Body of pancreas (tissue), 4 donors: ENCODE measurements around the gene CIAPIN1.

Source experiments
- POLR2A ChIP-seq, 3 donors: fragments of 450-650 bp; IDR thresholded peaks; one replicate each; pipeline ENCODE4 v1.6.1; 2016; ENCODE audit warnings: antibody characterized with exemption in 3 of 3, mild to moderate bottlenecking in 2 of 3
- TF ChIP-seq, protein P1 (sequence below), 7 experiments: fragments of 450-650 bp in 4 of 7; fragments of 200-600 bp in 3 of 7; sonication (generic) in 3 of 7; IDR thresholded peaks; one replicate each; pipeline ENCODE4 v1.5.1; 2016 to 2019; ENCODE audit warnings: antibody characterized with exemption in 7 of 7

DNA sequence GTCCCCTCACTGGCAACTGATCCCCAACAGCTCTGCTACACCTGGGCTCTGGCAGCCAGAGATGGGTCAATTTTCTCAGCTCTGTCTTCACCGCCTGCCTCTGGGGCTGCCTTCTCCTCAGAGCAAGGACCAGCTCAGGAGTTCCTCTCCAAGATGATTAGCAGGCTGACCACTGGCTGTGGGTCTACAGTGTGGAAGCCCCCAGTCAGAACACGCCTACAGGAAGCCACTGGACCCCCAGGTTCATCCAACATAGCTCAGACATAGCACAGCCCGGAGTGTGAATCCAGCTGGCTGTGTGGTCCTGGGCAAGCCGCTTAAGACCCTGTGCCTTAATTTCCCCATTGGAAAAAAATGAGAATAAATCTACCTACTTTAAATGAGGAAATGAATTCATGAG is 34.2 kb upstream of the CIAPIN1 start:
- TF ChIP-seq, protein P1, sequence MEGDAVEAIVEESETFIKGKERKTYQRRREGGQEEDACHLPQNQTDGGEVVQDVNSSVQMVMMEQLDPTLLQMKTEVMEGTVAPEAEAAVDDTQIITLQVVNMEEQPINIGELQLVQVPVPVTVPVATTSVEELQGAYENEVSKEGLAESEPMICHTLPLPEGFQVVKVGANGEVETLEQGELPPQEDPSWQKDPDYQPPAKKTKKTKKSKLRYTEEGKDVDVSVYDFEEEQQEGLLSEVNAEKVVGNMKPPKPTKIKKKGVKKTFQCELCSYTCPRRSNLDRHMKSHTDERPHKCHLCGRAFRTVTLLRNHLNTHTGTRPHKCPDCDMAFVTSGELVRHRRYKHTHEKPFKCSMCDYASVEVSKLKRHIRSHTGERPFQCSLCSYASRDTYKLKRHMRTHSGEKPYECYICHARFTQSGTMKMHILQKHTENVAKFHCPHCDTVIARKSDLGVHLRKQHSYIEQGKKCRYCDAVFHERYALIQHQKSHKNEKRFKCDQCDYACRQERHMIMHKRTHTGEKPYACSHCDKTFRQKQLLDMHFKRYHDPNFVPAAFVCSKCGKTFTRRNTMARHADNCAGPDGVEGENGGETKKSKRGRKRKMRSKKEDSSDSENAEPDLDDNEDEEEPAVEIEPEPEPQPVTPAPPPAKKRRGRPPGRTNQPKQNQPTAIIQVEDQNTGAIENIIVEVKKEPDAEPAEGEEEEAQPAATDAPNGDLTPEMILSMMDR (IDR thresholded peaks at IDR 0.05): no peak
- TF ChIP-seq POLR2A (IDR thresholded peaks at IDR 0.05): no peak
